RWPE2 (cell line): Measurements from ENCODE around the gene MRPL24.

Source experiments
- ATAC-seq: fragments of 200-7000 bp; cut with Tn5 transposase; 3 replicates; pipeline ENCODE4 v1.9.1; 2021; ENCODE audit warnings: low read depth
- DNase-seq: peaks from one replicate; pipeline ENCODE4 v3.0.0-alpha.2; 2020; ENCODE audit warnings: low spot score
- H3K27ac ChIP-seq: fragments of 450-650 bp; 2 replicates; pipeline ENCODE4 v1.5.1; 2017; ENCODE audit warnings: mild to moderate bottlenecking; ENCODE audit not compliant: poor library complexity, severe bottlenecking
- H3K27me3 ChIP-seq: fragments of 250-450 bp; sonication (Bioruptor Pico); 2 replicates; pipeline ENCODE4 v1.5.1; 2021; ENCODE audit warnings: mild to moderate bottlenecking, moderate library complexity; ENCODE audit not compliant: insufficient read depth, poor library complexity, severe bottlenecking
- H3K36me3 ChIP-seq: fragments of 250-450 bp; sonication (Bioruptor Pico); 2 replicates; pipeline ENCODE4 v1.5.1; 2020; ENCODE audit warnings: low read depth, mild to moderate bottlenecking, moderate library complexity
- H3K4me1 ChIP-seq: fragments of 250-450 bp; sonication (Bioruptor Pico); 2 replicates; pipeline ENCODE4 v1.5.1; 2021; ENCODE audit warnings: mild to moderate bottlenecking, moderate library complexity; ENCODE audit not compliant: insufficient read depth, poor library complexity, severe bottlenecking
- H3K4me3 ChIP-seq: fragments of 250-450 bp; sonication (Bioruptor Pico); 2 replicates; pipeline ENCODE4 v1.5.1; 2021; ENCODE audit warnings: mild to moderate bottlenecking, moderate library complexity; ENCODE audit not compliant: severe bottlenecking
- H3K9me3 ChIP-seq: fragments of 250-450 bp; sonication (Bioruptor Pico); 2 replicates; pipeline ENCODE4 v1.5.1; 2021; ENCODE audit warnings: mild to moderate bottlenecking, moderate library complexity; ENCODE audit not compliant: severe bottlenecking
- CTCF ChIP-seq: fragments of 450-650 bp; IDR thresholded peaks from one replicate; pipeline ENCODE4 v1.5.1; 2017; ENCODE audit warnings: mild to moderate bottlenecking, moderate library complexity; ENCODE audit not compliant: poor library complexity, severe bottlenecking

MRPL24 gene

DNA sequence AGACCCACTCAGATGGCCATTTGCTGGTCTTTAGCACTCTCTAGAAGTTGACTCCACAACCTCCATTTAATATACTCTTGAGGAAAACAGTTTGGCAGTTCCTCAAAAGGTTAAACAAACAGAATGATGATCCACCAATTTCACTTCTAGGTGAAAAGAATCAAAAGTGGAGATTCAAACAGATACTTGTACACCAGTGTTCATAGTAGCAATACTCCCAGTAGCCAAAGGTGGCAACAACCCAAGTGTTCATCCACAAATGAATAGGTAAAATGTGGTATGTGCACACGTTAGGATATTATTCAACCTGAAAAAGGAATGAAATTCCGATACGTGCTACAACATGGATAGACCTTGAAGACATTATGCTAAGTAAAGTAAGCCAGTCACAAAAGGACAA lies 32.7 kb upstream of the MRPL24 start:
- ATAC-seq (0 out of 3 replicates have a peak, but pooled peaks have one; percentile 27), DNase-seq (no peak)
- peaks cover 44% of the 10 kb centered on the region for H3K36me3 ChIP-seq
- no peak overlapping the region for H3K27ac ChIP-seq
- no peak for TF ChIP-seq CTCF
- H3K9me3 ChIP-seq: no peaks in the 10 kb centered on the region
- H3K4me3 ChIP-seq: no peak overlapping the region
- H3K27me3 ChIP-seq: no peaks in the 10 kb centered on the region
- peaks cover 3% of the 10 kb centered on the region for H3K4me1 ChIP-seq

GRCh38 chr1:156772728-156773497 lies 32.0 kb upstream of the MRPL24 start:
- H3K36me3 ChIP-seq: peaks cover 40% of the 10 kb centered on the region
- no peak overlapping the region for H3K4me3 ChIP-seq
- TF ChIP-seq CTCF: no peak
- no peak overlapping the region for H3K27ac ChIP-seq
- H3K4me1 ChIP-seq: peaks cover 3% of the 10 kb centered on the region
- no peak for DNase-seq
- no peaks in the 10 kb centered on the region for H3K27me3 ChIP-seq
- ATAC-seq: no peak
- H3K9me3 ChIP-seq: no peaks in the 10 kb centered on the region

DNA sequence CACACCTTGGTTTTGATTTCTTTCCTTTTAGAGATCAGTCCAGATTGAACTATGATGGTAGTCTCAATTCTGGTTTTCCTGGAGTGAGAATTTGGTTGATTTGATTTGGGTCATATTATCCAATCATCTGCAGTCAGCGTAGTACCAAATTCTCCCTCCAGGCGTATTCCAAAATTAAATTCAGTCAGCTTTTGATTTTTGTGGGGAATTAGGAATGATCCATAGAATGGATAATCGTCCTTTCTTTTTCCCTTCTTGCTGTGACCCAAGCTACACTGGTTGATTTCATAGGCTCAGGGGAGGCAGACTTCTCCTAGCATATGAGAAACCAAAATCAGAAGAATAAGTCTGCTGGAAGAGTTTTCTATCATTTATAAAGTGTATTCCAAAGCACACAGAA lies 31.3 kb upstream of the MRPL24 start:
- peaks cover 3% of the 10 kb centered on the region for H3K4me1 ChIP-seq
- peaks cover 40% of the 10 kb centered on the region for H3K36me3 ChIP-seq
- TF ChIP-seq CTCF: no peak
- no peak overlapping the region for H3K4me3 ChIP-seq
- no peak overlapping the region for H3K27ac ChIP-seq
- no peak for DNase-seq
- H3K9me3 ChIP-seq: no peaks in the 10 kb centered on the region
- ATAC-seq: no peak
- no peaks in the 10 kb centered on the region for H3K27me3 ChIP-seq

DNA sequence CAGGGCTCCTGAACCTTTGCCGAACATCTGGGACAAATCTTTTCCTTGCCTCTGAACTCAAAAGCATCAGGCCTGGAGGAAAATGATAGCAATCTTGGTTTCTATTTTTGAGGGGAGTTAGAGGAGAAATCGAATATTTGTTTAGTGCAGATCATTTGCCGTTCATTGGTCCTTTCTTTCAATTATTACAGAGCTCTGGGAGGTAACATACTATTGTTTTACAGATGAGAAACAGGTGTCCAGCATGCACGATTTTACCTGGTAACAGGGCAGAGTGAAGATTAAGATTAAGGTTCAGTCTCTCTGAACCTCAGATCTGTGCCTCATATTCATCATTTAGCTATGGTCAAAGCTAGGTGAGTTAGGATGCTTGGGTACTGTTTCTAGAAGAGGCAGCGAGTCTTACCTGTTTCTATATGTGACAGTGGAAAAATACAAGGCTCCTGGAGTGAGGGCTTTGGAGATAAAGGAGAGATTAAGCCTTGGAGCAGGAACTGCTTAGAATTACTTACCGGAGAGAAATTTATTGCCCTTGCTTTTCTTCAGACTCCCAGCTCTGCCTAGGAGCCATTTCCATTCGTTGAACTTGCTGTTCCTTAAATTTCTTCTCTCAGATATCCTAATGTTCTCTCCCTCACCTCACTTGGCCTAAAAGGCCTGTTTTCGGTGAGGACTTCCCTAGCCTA lies 27.9 kb upstream of the MRPL24 start:
- peak overlapping the region; percentile 97 for H3K4me3 ChIP-seq
- DNase-seq (no peak), ATAC-seq (no peak)
- H3K9me3 ChIP-seq: no peaks in the 10 kb centered on the region
- no peak for TF ChIP-seq CTCF
- H3K27me3 ChIP-seq: no peaks in the 10 kb centered on the region
- H3K27ac ChIP-seq: peak overlapping the region; percentile 63
- H3K4me1 ChIP-seq: no peaks in the 10 kb centered on the region
- peaks cover 40% of the 10 kb centered on the region for H3K36me3 ChIP-seq
